ENCODE data around the gene PITRM1. TPM values are rescaled to one million over a fixed set of nuclear protein-coding genes. Genes with fewer than 3 reads are reported as not detected.

PITRM1 gene
- total and polyA plus RNA-seq, 2 experiments from 2014 or later, result 44.1 to 45.9 TPM

GRCh38 chr10:3203972-3204371 is 31.4 kb upstream of the PITRM1 start:
- H3K4me3 ChIP-seq, result no peak overlapping the region
- H3K9me3 ChIP-seq (ENCODE audit: low read depth), result no peaks in the 10 kb centered on the region
- no peak for DNase-seq (ENCODE audit: low spot score)
- no peak overlapping the region for H3K4me2 ChIP-seq
- H3K36me3 ChIP-seq (replicated peaks; ENCODE audit: insufficient read depth, low read depth), result no peaks in the 10 kb centered on the region
- no peaks in the 10 kb centered on the region for H3K79me2 ChIP-seq
- no peak overlapping the region for H3K27ac ChIP-seq
- WGBS (ENCODE audit: low lambda C conversion rate, missing lambda C conversion rate), result 35% methylated on average over 4 of the region's 4 CpGs
- no peaks in the 10 kb centered on the region for H3K9me2 ChIP-seq (replicated peaks; ENCODE audit: insufficient read depth)
- no peaks in the 10 kb centered on the region for H3K4me1 ChIP-seq (ENCODE audit: insufficient read depth)
- H4K20me1 ChIP-seq (ENCODE audit: insufficient read depth, poor library complexity, severe bottlenecking), result no peaks in the 10 kb centered on the region
- peaks cover 4% of the 10 kb centered on the region for H3K27me3 ChIP-seq
- no peak for TF ChIP-seq EZH2phosphoT487 (IDR thresholded peaks at IDR 0.05; ENCODE audit: low read depth, severe bottlenecking, unreplicated experiment)
- TF ChIP-seq EZH2 (IDR thresholded peaks at IDR 0.05; ENCODE audit: borderline replicate concordance), result no peak
- no peak for TF ChIP-seq CTCF (IDR thresholded peaks at IDR 0.05; ENCODE audit: poor library complexity)
- no peak overlapping the region for H2AFZ ChIP-seq

- H3K36me3 ChIP-seq (replicated peaks; ENCODE audit: insufficient read depth, low read depth), result no peaks in the 10 kb centered on the region
- no peak overlapping the region for H2AFZ ChIP-seq
- DNase-seq (ENCODE audit: low spot score), result no peak
- no peaks in the 10 kb centered on the region for H3K9me2 ChIP-seq (replicated peaks; ENCODE audit: insufficient read depth)
- H3K27ac ChIP-seq, result no peak overlapping the region
- H3K4me1 ChIP-seq (ENCODE audit: insufficient read depth), result no peaks in the 10 kb centered on the region
- peaks cover 5% of the 10 kb centered on the region for H3K27me3 ChIP-seq
- no peak overlapping the region for H3K4me3 ChIP-seq
- no peak for TF ChIP-seq EZH2phosphoT487 (IDR thresholded peaks at IDR 0.05; ENCODE audit: low read depth, severe bottlenecking, unreplicated experiment)
- no peak for TF ChIP-seq CTCF (IDR thresholded peaks at IDR 0.05; ENCODE audit: poor library complexity)
- no peak for TF ChIP-seq EZH2 (IDR thresholded peaks at IDR 0.05; ENCODE audit: borderline replicate concordance)
- no peak overlapping the region for H3K4me2 ChIP-seq
- 80% methylated on average over 11 of the region's 11 CpGs for WGBS (ENCODE audit: low lambda C conversion rate, missing lambda C conversion rate)
- H4K20me1 ChIP-seq (ENCODE audit: insufficient read depth, poor library complexity, severe bottlenecking), result no peaks in the 10 kb centered on the region
- no peaks in the 10 kb centered on the region for H3K79me2 ChIP-seq
- H3K9me3 ChIP-seq (ENCODE audit: low read depth), result no peaks in the 10 kb centered on the region
These were observed 30.6 kb upstream of the PITRM1 start for GRCh38 chr10:3203016-3203811.

DNA sequence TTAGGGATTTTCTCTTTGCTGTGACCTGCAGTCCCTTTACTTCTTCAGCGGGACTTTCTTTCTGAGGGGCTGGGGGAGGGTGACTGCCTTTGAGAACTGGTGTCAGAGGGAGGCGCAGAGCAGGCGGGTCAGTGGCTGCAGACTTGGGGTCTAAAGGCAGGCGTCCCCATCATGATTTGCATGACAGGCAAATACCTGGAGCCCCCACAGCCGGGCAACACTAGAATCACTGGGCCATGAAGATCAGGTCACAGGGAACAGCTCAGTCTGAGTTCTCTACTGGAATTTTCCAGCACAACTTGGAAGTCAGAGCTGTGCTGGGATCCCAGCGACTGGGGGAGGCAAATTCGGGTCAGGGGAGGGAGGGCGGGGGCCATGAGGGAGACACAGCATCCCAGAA is 29.2 kb upstream of the PITRM1 start:
- 81% methylated on average over 7 of the region's 8 CpGs for WGBS (ENCODE audit: low lambda C conversion rate, missing lambda C conversion rate)

More for the DNA sequence above, 29.2 kb upstream of the PITRM1 start:
- peaks cover 5% of the 10 kb centered on the region for H3K27me3 ChIP-seq
- H4K20me1 ChIP-seq (ENCODE audit: insufficient read depth, poor library complexity, severe bottlenecking), result no peaks in the 10 kb centered on the region
- no peak overlapping the region for H3K4me3 ChIP-seq
- H3K27ac ChIP-seq, result no peak overlapping the region
- no peaks in the 10 kb centered on the region for H3K36me3 ChIP-seq (replicated peaks; ENCODE audit: insufficient read depth, low read depth)
- no peaks in the 10 kb centered on the region for H3K79me2 ChIP-seq
- no peak overlapping the region for H2AFZ ChIP-seq
- no peaks in the 10 kb centered on the region for H3K4me1 ChIP-seq (ENCODE audit: insufficient read depth)
- no peaks in the 10 kb centered on the region for H3K9me2 ChIP-seq (replicated peaks; ENCODE audit: insufficient read depth)
- TF ChIP-seq CTCF (IDR thresholded peaks at IDR 0.05; ENCODE audit: poor library complexity), result no peak
- no peak for DNase-seq (ENCODE audit: low spot score)
- no peak overlapping the region for H3K4me2 ChIP-seq
- H3K9me3 ChIP-seq (ENCODE audit: low read depth), result no peaks in the 10 kb centered on the region

All from hepatocyte (in vitro differentiated cells).